Epithelial cell of prostate (primary cell): ENCODE results near the gene SERPINB1.
A peak's percentile ranks its signal among the peaks of the same experiment; 100 is the strongest.

Experiments
- DNase-seq: peaks from one replicate; pipeline ENCODE4 v3.0.0-alpha.2; 2011; ENCODE audit warnings: low read depth, low spot score
- H3K27ac ChIP-seq: fragments of 450-650 bp; 2 replicates; pipeline ENCODE4 v1.5.1; 2017; ENCODE audit warnings: mild to moderate bottlenecking

The SERPINB1 gene

GRCh38 chr6:2851727-2852513, 10.3 kb upstream of the SERPINB1 start:
- H3K27ac ChIP-seq: no peak overlapping the region
- no peak for DNase-seq

- no peak overlapping the region for H3K27ac ChIP-seq
- DNase-seq: no peak
Measured at GRCh38 chr6:2850538-2851113, 9.0 kb upstream of the SERPINB1 start.

DNA sequence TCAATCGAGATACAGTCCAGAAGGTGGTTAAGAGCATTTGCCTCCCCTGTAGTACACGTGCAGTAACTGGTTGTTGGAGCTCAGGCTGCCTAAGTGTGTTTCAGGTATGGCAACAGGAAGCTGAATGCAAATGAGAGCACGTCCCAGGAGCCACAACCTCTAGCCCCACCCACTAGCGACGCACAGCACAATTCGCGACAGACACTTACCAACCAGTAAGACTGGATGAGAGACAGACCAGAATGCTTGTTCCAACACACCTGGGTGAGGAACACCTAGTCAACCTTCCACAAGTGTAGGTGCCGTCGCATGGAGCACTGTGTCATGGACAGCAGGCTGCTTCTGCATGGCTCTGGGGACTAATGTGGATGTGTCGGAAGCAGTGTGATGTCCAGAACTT, 7.2 kb upstream of the SERPINB1 start:
- H3K27ac ChIP-seq: no peak overlapping the region
- no peak for DNase-seq

DNA sequence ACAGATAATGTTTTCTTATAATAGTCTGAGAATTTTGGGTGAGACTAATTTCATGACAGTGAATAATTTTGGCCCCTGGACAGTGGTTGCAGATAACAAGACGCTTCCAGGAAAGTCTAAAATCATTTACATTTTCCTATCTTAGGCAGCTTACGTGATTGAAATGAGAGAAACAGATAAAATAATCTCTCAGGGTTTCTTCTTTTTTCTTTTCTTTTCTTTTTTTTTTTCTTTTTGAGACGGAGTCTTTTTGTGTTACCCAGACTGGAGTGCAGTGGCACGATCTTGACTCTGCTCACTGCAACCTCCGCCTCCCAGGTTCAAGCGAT, 4.2 kb upstream of the SERPINB1 start:
- no peak for DNase-seq
- H3K27ac ChIP-seq: peak overlapping the region; percentile 74

DNA sequence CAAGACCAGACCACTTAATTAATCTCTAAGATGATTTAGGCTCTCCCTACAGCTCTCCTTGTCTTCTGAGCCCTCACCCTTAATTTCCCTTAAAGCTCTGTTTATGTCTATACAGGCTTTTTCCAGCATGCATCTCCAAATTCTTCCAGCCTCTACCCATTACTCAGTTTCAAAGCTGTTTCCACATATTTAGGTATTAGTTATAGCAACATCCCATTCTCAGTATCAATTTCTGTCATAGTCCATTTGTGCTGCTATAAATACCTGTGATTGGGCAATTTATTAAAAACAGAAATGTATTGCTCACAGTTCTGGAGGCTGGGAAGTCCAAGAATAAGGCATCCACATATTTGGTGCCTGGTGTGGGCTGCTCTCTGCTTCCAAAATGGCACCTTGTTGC, 2.3 kb upstream of the SERPINB1 start:
- H3K27ac ChIP-seq: peak overlapping the region; percentile 92
- no peak for DNase-seq

DNA sequence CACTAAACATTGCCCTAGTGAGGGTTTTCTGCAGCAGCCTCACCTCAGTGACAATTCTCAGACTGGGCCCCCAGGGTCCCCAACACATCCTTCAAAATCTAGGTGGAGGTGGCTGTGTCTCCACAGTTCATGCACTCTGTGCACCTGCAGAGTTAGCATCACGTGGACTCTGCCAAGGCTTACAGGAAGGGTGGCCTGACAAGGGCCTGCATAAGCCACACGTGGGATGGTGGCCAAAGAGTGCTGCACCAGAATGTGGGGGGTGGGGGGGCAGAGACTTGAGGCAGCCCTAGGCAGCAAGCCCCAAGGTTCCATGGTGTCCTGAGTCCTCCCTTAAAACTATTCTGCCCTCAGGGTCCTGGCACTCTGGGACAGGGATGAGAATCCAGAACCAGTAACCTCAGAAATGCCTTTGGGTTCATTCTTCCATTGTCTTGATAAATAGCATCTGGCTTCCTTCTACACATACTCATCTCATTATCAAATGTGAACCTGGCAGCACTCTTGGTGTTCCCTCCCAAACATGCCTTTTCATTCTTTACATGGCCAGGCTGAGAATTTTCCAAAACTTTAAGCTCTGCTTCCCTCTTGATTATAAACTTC, 1.6 kb upstream of the SERPINB1 start:
- peak overlapping the region; percentile 92 for H3K27ac ChIP-seq

DNA sequence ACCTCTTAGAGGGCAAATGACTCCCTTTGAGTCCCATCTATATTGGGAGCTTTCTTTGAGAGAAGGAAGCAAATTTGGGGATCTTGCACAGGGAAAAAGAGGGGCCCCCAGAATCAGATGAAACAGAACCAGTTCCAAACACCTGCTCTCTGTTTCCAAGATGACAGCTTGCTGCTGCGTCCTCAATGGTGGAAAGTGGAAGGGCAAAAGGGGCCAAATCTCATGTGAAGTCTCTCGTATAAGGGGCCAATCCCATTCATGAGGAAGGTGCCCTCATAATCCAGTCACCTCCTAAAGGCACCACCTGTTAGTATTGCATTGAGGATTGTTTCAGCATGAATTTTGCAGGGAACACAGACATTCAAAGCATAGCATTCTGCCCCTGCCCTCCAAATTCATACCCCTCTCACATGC, 483 bp upstream of the SERPINB1 start:
- H3K27ac ChIP-seq: peak overlapping the region; percentile 92
- DNase-seq: no peak

More for the DNA sequence above, 1.6 kb upstream of the SERPINB1 start:
- DNase-seq: no peak

DNA sequence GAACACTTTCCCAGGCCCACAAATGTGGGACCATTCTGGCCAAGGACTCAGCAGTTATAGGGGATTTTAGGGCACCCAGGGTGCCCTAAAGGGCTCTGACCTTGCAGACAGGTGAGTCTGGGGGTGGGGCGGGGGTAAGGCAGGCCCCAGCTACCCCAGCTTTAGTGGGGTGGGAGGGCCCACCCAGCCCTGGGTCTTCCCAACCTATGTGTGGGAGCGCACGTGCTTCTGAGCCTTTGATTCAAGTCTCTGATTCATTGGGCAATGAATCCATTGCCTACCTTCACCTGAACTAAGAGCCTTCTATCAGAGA, 958 bp downstream of the SERPINB1 start:
- DNase-seq: no peak
- H3K27ac ChIP-seq: peak overlapping the region; percentile 92

- DNase-seq: no peak
- peak overlapping the region; percentile 92 for H3K27ac ChIP-seq
Measured at GRCh38 chr6:2839982-2840748, 1.5 kb downstream of the SERPINB1 start.

DNA sequence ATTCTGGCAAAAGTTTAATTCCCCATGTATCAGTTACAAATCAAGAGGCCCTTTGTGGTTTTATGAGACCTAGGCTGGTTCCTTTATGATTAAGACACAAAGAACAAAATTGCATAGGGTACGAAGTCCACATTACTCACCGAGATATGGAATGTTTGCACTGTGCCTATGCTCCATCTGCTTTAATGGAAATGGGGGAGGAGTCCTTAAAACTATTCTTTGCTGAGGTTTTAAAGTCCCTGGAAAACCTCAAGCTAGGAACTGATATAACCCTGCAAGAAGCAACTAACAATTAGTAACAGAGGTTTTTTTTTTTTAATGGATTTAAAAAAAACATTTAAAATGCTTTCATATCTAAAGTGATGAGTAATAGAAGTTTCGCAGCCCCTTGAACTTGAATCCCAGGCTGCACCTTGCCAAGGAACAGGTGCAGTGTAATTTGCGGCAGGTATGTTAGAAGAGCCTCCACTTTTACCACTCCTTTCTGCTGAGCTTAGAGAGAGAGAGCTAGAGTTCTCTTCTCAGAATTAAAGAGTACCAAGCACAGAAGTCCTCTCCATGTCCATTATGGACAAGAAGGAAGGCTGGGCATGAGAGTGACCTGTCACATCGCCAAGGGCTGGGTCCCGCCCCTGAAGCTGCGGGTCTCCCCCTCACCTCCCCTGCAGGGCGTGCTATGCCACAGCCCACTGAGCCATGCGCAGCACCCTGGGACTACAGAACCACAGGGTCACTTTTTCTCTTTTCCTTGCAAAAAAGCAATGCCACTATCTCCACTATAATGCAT, 2.3 kb downstream of the SERPINB1 start:
- DNase-seq: no peak
- H3K27ac ChIP-seq: peak overlapping the region; percentile 92

- no peak for DNase-seq
- peak overlapping the region; percentile 92 for H3K27ac ChIP-seq
Measured at GRCh38 chr6:2838251-2838650, 3.4 kb downstream of the SERPINB1 start.

- no peak overlapping the region for H3K27ac ChIP-seq
- DNase-seq: no peak
Measured at GRCh38 chr6:2834262-2834661, 7.4 kb downstream of the SERPINB1 start.

- H3K27ac ChIP-seq: peak overlapping the region; percentile 51
- no peak for DNase-seq
Measured at GRCh38 chr6:2831392-2831791, 10.3 kb downstream of the SERPINB1 start.

- H3K27ac ChIP-seq: peak overlapping the region; percentile 51
- DNase-seq: no peak
Measured at GRCh38 chr6:2830183-2830582, 11.5 kb downstream of the SERPINB1 start.

- H3K27ac ChIP-seq: peak overlapping the region; percentile 51
- DNase-seq: no peak
Measured at GRCh38 chr6:2829253-2829652, 12.4 kb downstream of the SERPINB1 start.

GRCh38 chr6:2828629-2829028, 13.0 kb downstream of the SERPINB1 start:
- no peak for DNase-seq
- H3K27ac ChIP-seq: peak overlapping the region; percentile 51

GRCh38 chr6:2827142-2827541, 14.5 kb downstream of the SERPINB1 start:
- DNase-seq: no peak
- no peak overlapping the region for H3K27ac ChIP-seq

- DNase-seq: no peak
- peak overlapping the region; percentile 12 for H3K27ac ChIP-seq
Measured at GRCh38 chr6:2826131-2826530, 15.5 kb downstream of the SERPINB1 start.

- H3K27ac ChIP-seq: peak overlapping the region; percentile 57
- no peak for DNase-seq
Measured at GRCh38 chr6:2823104-2823850, 18.4 kb downstream of the SERPINB1 start.

DNA sequence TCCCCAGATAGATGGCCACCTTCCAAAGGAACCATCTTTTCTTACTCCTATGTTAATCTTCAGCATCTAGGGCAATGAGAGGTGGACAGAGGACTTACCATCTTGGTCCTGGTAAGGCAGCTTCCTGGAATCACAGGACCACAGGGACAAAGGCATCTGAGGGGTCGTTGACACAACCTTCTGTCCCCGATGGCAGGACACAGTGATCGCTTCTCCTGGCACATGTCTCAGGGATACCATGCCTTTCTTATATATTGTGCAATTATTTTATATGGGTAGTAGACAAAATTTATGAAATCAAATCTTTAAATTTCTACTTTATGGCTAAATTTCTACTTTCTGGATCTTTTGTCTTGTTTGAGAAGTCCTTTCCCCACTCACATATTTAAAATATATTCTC, 20.1 kb downstream of the SERPINB1 start:
- no peak for DNase-seq
- H3K27ac ChIP-seq: no peak overlapping the region
